ENCODE results near the gene TRUB1. TPM values are rescaled to one million over a fixed set of nuclear protein-coding genes. Genes with fewer than 3 reads are reported as not detected.

The TRUB1 gene
- total RNA-seq, 1 donor from 2014 or later = 63.3 TPM

DNA sequence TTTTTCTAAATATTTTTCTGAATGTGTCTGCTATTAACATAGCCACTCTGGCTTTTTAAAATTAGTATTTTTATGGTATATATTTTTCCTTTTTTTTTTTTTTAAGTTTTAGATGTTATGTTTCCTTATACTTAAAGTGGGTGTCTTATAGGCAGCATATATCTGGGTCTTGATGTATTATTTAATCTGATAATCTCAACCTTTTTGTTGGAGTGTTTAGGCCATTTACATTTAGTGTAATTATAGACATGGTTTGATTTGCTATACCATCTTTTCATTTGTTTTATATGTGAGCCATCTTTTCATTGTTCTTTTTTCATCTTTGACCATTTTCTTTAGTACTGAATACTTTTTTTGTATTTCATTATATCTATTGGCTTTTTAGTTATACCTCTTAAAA lies 45.0 kb downstream of the TRUB1 start:
- DNase-seq = no peak

DNA sequence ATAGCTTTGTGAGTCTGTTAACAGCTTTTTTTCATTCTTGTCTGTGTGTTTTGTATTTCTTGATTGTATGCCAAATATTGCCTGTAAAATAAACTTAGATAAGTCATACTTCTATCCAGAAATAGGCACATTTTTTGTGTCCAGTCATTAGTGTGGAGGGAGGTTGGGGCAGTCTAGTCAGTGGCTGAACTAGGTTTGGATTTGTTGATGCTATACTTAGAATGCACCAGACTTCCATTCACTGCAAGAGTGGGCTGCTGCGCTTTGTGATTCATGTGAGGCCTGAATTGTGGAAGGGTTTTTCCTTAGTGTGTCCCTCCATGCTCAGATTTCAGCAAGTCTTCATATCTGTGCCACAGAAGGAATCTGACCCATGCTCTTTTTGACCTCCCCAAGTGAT lies 50.0 kb downstream of the TRUB1 start:
- DNase-seq = no peak

DNA sequence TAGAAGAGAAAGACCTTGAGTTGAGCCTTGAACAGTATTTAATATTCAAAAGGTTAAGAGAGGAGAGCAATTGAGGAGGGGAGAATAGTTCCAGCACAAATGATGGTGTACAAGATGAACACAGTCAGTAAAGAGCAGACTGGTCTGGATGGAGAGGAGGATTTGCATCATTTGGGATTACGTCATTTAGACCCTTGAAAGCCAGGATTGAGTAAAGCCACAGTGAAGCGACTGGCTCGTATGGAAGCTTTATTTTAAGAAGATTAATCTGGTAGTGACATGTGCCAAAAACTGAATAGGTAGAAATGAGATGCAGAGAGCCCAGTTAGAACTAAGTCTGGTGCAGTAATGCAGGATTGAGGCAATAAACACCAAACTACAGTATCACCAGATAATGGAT lies 52.6 kb downstream of the TRUB1 start:
- DNase-seq = no peak

DNA sequence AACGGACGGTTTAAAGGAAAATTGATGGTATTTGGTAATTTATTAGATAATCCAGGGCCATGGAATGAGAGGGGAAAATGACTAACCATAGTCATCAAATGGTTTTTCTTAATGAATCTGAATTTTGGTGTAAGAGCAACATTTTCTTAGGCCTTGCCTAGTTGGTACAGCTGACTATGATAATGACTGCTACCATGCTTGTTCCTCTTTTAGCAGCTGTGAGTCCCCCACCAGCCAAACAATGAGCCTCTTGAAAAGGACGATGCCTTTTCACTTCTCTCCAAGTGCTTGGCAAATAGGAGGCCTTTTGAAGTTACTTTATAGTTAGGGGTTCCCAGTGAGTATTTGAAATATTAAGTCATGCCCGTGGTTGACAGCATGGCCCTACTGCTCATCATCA lies 53.0 kb downstream of the TRUB1 start:
- DNase-seq = no peak

DNA sequence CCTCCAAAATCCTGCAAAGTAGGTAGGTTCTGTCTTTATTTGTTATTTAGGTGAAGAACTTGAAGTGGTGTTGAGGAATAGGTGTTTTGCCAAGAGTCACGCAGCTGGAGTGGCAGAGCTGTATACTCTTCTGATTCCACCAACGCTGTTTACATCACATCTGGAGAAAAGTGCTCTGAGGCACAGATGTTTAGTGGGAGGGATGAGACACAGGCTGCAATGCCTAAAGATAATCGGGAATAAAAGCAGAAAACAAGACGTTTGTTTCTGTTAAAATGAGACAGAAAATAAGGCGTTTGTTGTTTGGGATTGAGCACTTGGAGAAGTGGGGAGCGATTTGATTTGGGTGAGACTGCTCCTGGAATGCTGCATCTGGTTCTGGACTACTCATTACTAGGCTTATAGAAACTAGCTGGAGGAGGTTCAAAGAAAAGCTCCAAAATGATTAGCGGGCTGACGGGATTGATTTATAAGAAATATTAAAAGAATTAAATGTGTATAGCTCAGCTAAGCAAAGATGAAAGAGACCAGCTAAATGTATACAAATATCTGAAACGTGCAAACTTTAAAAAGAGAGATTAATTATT lies 54.3 kb downstream of the TRUB1 start:
- no peak for DNase-seq

DNA sequence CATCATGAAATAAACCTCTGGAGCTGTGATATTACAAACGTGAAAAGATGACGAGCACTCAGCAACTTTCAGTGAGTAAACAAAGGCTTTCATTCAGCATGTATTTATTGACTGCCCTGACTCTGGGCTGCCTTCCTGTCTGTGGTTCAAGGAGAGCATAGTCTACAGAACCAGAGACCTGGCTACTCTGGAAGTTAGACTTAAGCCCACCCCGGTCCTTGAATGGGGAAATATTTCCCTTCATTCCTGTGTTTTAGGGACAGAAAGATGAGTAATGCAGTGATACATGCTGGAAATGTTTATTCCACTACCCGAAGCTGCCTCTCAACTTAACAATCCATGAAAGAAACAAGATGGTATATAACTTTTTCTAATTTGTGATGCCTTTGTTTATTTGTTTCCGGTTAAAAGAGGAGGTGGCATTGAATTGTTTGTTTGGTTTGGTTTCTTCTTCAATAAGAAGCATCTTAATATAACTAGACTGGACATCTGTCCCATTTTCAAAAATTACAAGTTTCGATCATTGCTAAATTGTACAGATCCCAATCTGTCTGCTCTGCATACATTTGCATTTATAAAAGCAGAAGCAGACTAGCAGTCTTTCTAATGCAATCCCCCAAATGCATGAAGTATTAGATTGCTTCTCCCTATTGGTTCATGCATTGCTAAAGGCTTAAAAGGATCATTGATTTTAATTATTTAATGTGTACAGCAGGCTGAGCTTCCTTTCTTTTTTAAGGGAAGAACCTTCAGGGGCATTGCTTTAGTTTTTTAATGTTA lies 57.7 kb downstream of the TRUB1 start:
- DNase-seq = no peak

DNA sequence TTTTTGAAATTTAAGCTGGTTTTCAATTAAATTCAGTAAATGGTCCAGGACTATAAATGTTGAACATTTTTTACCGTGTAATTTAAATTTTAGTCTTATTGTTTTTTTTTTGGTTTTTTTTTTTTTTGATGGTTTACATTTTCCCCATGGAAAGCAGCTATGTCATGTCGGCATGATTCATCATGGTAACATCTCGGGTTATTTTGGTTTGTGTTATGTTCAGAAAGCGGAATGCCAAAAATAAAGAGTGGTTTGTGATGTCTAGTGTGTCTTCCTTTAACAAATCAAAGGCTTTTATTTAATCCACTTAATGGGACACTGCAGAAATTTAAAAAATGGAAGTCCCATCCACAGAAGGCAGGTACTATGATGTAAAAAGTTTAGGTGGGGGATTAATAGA lies 58.5 kb downstream of the TRUB1 start:
- DNase-seq = no peak

DNA sequence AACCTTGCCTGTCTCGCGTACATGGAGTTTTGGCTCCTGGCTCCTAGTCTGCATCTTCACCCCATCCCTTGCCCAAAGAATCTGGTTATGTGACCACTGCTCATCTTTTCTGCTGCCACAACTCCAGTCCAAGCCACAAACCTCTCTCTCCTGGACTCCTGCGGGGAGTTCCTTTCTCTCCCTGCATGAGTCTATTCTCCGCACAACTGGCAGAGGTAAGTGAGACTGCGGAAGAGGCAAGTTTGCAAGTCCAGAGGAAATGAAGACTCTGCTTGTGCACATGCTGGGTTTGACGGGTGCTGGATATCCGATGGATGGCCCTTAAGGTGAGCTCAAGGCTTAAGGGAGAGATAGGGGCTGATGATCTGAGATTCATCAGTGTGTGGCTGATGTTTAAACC lies 61.0 kb downstream of the TRUB1 start:
- no peak for DNase-seq

DNA sequence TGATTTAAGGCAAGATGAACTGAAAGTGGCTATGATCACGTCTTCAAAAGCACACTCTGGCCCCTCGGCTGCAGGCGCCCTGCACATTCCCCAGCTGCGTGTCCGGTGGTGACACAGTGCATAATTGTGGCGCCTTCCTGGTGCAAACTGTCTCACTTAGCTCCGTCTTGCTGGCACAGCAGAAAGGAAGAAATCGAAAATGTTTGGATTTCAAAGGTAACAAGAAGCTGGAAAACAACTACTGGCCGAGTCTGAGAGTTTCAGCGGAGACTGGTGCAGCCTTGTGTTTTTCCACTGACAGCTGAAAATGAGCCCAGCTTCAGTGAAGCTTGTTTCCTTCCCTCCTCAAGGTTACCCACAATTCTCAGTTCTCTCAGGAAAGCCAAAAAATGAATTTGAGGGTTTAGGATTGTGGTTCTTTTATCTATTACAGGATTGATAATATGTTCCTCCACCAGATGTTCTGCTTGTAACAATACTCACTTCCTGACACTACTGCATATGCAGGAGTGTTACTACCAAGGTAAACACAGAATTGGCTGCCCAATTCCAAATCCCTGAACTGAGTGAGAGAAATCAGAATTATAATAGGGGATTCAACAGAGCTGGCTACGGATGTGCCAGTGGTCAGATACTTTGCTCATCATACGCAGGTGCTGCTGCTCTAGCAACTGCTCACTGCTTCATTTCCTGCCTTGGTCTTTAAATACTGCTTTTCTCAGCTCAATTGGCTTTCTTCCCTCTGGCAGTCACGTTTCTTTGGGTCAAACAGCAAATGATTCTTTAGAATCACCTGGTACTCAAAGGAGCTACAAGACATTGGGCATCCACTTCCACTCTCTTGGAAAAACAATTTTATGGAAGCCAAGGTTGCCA lies 63.7 kb downstream of the TRUB1 start:
- peak; percentile 40 for DNase-seq

DNA sequence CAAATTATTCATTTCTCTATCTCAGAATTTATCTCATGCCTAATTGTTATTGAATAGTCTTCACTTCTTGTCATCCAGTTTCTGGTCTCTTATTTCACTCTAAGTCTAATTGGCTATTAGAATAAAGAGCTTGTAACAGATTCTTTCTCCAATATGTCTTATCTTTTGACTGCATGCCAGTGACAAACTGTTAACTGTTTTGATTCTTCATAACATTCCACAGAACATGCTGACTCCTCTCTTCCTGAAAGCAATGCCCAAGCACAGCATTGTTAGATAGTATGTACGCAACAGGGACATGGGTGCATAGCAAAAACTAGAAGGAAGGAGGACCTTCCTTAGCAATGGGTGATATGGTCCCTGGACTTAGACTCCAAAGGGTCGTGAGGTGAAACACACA lies 65.4 kb downstream of the TRUB1 start:
- DNase-seq = no peak

DNA sequence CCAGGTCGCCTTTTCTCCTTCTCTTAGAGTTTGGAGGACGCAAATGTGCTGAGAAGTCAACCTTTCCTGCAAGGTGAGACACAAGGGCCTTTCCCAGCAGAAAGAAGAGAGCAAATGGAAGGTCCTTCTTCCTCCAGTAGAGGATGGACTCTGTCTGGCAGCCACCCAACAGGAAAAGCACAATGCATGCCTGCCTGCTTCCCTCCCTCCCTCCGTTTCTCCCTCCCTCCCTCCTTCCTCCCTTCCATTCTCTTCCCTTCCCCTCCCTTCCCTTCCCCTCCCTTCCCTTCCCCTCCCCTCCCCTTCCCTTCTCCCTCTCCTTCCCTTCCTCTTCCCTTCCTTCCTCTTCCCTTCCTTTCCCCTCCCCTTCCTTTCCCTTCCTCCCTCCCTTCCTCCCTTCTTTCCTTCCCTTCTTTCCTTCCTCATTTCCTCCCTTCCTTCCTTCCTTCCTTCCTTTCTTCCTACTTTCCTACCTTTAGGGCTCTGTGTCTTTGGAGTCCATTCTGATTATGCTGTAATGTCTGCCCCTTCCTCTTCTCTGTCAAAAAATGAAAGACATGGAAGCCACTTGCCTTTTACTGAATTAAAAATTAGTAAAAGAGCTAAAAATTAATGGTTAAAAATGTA lies 66.4 kb downstream of the TRUB1 start:
- DNase-seq = no peak

DNA sequence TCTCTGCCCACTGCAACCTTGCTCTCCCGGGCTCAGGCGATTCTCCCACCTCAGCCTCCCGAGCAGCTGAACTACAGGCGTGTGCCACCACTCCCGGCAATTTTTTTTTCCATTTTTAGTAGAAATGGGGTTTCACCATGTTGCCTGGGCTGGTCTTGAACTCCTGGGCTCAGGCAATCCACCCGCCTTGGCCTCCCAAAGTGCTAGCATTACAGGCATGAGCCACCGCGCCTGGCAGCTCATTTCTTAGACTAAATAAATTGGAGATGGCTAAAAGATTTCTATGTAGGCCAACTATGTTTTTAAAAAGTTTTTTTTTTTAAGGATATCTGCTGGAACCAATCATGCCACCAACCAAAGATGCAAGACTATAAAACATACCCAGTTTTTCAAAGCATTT lies 67.8 kb downstream of the TRUB1 start:
- DNase-seq = no peak

DNA sequence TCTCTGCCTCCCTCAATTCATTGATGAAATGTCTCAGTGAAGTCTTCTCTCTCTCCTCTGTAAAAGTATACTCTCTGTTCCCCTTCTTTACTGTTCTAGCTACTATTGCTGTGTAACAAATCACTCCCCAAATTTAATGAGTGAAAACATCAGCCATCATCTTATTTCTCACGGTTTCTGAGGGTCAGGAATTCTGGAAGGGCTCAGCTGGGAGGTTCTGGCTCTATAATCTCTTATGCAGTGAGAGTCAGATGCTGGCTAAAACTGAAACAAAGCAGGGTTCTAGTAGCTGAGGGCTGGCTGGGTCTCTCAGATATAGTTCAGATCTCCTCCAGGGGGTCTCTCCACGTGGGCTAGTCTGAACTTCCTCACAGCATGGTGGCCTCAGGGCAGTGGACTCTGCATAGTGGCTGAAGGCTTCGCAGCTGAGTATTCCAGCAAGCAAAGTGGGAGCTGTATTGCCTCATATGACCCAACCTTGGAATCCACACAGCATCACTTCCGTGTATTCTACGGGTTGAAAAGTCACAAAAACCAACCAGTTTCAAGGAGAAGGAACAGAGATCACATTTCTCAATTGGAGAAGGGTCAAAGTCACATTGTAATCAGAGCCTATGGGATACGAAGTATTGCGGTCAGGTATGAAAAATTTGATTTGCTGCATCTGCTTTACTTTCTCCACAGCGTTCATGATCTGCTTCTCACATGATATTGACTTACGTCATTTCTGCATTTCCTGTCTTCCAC lies 80.4 kb downstream of the TRUB1 start:
- no peak for DNase-seq

DNA sequence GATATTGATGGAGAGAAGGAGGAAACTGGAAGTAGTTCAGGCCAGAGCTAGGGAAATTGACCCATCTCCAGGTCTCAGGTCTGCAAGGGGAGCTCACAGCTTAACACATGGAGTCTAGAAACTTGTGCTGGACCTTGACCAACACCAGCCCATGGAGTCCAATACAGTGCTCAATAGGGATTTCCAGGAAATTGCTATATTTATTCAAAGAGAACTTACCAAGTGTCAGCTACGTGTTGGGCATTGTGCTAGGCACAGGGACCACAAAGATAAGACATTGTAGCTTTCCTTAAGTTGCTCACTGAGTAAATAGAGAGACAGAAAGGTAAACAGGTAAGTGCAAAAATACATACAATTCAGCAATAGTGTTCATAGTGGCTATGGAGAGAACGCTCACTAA lies 82.5 kb downstream of the TRUB1 start:
- no peak for DNase-seq

DNA sequence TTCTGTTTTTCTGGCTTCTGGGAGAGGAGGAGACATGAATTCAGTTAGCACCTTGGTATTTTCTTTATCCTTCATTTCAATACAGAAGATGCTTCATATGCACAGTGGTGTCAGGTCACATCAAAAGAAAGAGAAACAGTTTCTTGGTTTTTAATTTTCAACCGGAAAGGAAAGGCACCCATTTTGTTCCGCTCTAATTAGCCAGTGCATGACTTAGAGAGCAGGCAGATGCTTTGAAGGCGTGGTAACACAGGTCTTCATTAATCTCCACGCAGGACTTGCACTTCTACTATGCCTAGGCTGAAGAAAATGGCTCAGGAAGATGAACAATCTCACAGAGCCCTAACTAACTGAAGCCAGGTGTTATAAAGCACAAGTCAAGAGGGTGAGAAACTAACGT lies 84.7 kb downstream of the TRUB1 start:
- no peak for DNase-seq

DNA sequence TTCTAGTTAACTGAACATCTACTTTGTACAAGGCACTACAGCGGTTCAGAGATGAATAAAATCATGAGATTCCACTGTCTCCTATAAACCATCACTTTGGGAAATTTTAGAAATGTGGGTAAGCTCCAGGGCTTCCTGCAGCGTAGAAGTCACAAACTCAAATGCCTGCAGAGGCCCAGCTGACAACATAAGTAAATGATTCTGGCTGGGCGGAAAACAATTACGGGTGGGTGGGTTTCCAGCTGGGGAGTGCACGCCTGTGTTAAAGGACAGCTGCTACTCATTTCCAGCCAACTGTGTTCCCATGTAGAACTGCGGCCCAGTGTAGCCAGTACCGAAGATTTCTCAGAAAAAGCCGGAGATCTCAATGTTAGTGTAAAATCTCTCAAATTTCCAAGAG lies 85.7 kb downstream of the TRUB1 start:
- no peak for DNase-seq

DNA sequence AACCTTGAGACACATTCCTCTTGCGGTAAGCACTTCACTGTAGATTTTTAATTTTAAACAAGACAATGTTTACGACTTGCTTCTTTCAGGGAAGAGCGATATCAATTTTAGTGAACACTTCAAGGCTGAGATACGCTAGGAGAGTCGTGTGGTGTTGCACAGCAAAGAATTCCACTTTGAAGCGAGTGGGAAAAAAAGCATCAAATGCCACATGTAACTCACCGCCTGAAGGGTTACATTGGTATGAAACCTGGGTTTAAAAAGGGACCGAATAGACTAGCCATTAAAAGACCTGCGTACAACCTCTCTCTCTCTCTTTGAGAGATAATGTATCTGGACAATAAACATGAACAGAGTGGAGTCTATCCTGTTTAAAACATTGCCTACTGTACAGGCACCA lies 86.4 kb downstream of the TRUB1 start:
- no peak for DNase-seq

DNA sequence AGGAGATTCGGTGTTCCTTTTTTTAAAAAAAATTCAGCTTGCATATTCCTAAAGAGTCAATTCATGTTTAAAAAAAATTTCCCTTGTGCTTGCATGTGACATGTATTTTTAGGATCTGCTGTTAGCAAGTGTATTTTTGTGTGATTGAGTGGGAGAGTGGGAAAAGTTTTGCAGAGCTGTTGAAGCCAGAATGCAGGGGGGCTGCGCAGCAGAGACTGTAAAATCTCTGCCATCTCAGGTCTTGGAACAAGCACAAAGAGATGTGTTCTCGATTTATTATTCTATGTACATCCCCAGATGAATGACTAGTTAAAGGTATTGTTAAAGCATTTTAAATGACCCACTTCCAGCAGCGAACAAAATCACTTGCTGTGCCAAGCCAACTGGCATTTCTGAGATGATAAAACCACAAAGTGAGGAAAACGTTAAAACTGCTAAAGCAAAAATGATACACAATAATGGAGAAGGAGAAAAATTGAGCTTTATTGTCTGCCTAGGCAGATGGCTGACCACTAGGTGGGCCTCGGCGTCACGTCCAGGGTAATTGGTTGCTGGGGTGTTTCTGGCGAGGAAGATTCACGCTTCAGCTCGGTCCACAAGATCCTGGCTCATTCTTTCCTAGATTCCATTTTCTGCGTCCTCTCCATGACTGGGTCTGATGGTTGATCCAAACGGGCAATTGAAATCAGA lies 88.2 kb downstream of the TRUB1 start:
- DNase-seq = peak; percentile 37

DNA sequence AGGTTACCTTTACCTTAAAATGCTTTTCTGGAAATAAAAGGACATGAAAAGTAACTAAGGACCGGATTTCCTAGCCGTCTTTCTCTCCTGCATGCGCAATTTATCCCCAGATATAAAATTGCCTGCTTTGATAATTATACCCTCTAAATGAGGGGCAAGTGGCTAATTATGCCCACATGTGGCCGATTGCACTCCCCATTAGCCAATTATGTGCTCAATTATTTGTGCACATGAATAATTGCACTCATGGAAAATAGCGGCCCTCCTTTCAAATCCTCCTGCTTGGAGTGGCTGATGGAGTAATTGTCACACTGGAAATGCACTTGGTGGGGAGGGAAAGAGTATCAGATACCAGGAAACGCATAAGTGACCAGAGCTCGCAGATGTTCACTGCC lies 88.7 kb downstream of the TRUB1 start:
- DNase-seq = no peak
